HG03095 (cell line): ENCODE measurements around the gene FAM229B.

Experiments used
- ATAC-seq: cut with Tn5 transposase; IDR thresholded peaks from one replicate; pipeline ENCODE4 v1.9.1; 2021; ENCODE audit warnings: moderate library complexity; ENCODE audit not compliant: unreplicated experiment

The FAM229B gene

GRCh38 chr6:112139052-112139451 lies 51.7 kb downstream of the FAM229B start:
- no peak for ATAC-seq

- no peak for ATAC-seq
Observed at GRCh38 chr6:112141707-112142106, 54.3 kb downstream of the FAM229B start.

GRCh38 chr6:112144145-112144926 lies 56.9 kb downstream of the FAM229B start:
- no peak for ATAC-seq

GRCh38 chr6:112145080-112145573 lies 57.7 kb downstream of the FAM229B start:
- no peak for ATAC-seq

- no peak for ATAC-seq
Observed at GRCh38 chr6:112148103-112148502, 60.7 kb downstream of the FAM229B start.

GRCh38 chr6:112149236-112149635 lies 61.8 kb downstream of the FAM229B start:
- ATAC-seq: no peak

GRCh38 chr6:112149719-112150263 lies 62.4 kb downstream of the FAM229B start:
- ATAC-seq: no peak

GRCh38 chr6:112150363-112150762 lies 63.0 kb downstream of the FAM229B start:
- no peak for ATAC-seq
